Hepatocyte (in vitro differentiated cells): ENCODE measurements around the gene FGF1. TPM values are rescaled to one million over a fixed set of nuclear protein-coding genes. Genes with fewer than 3 reads are reported as not detected.

Experiments
- DNase-seq: peaks from one replicate; pipeline ENCODE4 v3.0.0-alpha.2; 2016; ENCODE audit warnings: low spot score
- H2AFZ ChIP-seq: fragments of 200-600 bp; sonication (generic); 2 replicates; pipeline ENCODE4 v1.6.0; 2016; ENCODE audit warnings: antibody characterized with exemption, mild to moderate bottlenecking
- H3K27ac ChIP-seq: fragments of 200-600 bp; sonication (generic); 2 replicates; pipeline ENCODE4 v1.5.1; 2016; ENCODE audit warnings: mild to moderate bottlenecking
- H3K27me3 ChIP-seq: fragments of 200-600 bp; sonication (generic); 2 replicates; pipeline ENCODE4 v1.6.1; 2016
- H3K36me3 ChIP-seq: fragments of 200-600 bp; sonication (generic); replicated peaks from 2 replicates; pipeline ENCODE4 v1.5.1; 2016; ENCODE audit warnings: low read depth; ENCODE audit not compliant: insufficient read depth
- H3K4me1 ChIP-seq: fragments of 200-600 bp; sonication (generic); 2 replicates; pipeline ENCODE4 v1.5.1; 2016; ENCODE audit warnings: mild to moderate bottlenecking, moderate library complexity; ENCODE audit not compliant: insufficient read depth
- H3K4me2 ChIP-seq: fragments of 200-600 bp; sonication (generic); 2 replicates; pipeline ENCODE4 v1.6.0; 2016
- H3K4me3 ChIP-seq: fragments of 200-600 bp; sonication (generic); 2 replicates; pipeline ENCODE4 v1.5.1; 2016; ENCODE audit warnings: mild to moderate bottlenecking
- H3K79me2 ChIP-seq: fragments of 200-600 bp; sonication (generic); 2 replicates; pipeline ENCODE4 v1.6.0; 2017; ENCODE audit warnings: mild to moderate bottlenecking
- H3K9me2 ChIP-seq: fragments of 200-600 bp; sonication (generic); replicated peaks from 2 replicates; pipeline ENCODE4 v1.6.0; 2017; ENCODE audit warnings: mild to moderate bottlenecking; ENCODE audit not compliant: insufficient read depth
- H3K9me3 ChIP-seq: fragments of 200-600 bp; sonication (generic); 2 replicates; pipeline ENCODE4 v1.5.1; 2016; ENCODE audit warnings: low read depth, mild to moderate bottlenecking
- H4K20me1 ChIP-seq: fragments of 200-600 bp; sonication (generic); 2 replicates; pipeline ENCODE4 v1.6.0; 2016; ENCODE audit warnings: mild to moderate bottlenecking; ENCODE audit not compliant: insufficient read depth, poor library complexity, severe bottlenecking
- EZH2 ChIP-seq: fragments of 200-600 bp; sonication (generic); IDR thresholded peaks from 2 replicates; pipeline ENCODE4 v1.6.1; 2016; ENCODE audit warnings: antibody characterized with exemption, mild to moderate bottlenecking, borderline replicate concordance
- EZH2phosphoT487 ChIP-seq: fragments of 200-600 bp; sonication (generic); IDR thresholded peaks from one replicate; pipeline ENCODE4 v1.6.1; 2018; ENCODE audit warnings: antibody characterized with exemption, mild to moderate bottlenecking, low read depth, moderate library complexity; ENCODE audit not compliant: unreplicated experiment, severe bottlenecking
- WGBS: methylation state at CpG from one replicate; pipeline ENCODE4 v1.1.6; 2016; ENCODE audit warnings: low lambda C conversion rate; ENCODE audit errors: missing lambda C conversion rate; 5-methylcytosine and 5-hydroxymethylcytosine counted together
- polyA plus RNA-seq: library from polyadenylated mRNA; unstranded; fragments of >200 nt; fragmentation: Nextera tagmentation; extraction: Ambion mirVana; gene quantifications from 2 replicates; pipeline ENCODE4 v1.2.1, GENCODE V29; 2016
- total RNA-seq: library from RNA; depleted of rRNA; stranded (reverse); fragments of >200 nt; gene quantifications from 2 replicates; pipeline ENCODE4 v1.2.3, GENCODE V29; 2014
- TF ChIP-seq, protein P1 (sequence below): fragments of 200-600 bp; sonication (generic); IDR thresholded peaks from 2 replicates; pipeline ENCODE4 v1.5.1; 2016; ENCODE audit warnings: antibody characterized with exemption, mild to moderate bottlenecking; ENCODE audit not compliant: poor library complexity

The FGF1 gene
- total and polyA plus RNA-seq, 2 experiments from 2014 or later: 0.23 to 0.27 TPM

DNA sequence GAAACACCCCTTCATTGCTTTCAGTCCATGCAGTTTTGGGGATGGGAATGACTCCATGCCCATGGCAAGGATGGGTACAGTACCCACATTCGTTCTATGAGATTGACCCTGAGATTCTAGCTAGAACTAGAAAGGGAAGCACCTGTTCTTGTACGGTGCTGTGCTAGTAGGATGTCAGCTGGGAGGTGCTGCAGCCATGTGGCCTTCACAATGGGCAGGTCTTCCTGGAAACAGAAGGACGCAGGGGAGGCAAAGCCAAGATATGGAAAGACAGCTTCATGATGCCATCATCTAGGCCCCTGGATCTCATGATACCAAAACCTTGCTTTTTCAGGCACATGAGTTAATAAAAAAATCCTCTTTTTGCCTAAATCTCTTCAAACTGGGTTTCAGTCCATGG lies 10.5 kb upstream of the FGF1 start:
- no peak overlapping the region for H2AFZ ChIP-seq
- no peak overlapping the region for H3K4me2 ChIP-seq
- H3K36me3 ChIP-seq: no peaks in the 10 kb centered on the region
- H3K4me1 ChIP-seq: peaks cover 4% of the 10 kb centered on the region
- H3K27me3 ChIP-seq: no peaks in the 10 kb centered on the region
- TF ChIP-seq, protein P1, sequence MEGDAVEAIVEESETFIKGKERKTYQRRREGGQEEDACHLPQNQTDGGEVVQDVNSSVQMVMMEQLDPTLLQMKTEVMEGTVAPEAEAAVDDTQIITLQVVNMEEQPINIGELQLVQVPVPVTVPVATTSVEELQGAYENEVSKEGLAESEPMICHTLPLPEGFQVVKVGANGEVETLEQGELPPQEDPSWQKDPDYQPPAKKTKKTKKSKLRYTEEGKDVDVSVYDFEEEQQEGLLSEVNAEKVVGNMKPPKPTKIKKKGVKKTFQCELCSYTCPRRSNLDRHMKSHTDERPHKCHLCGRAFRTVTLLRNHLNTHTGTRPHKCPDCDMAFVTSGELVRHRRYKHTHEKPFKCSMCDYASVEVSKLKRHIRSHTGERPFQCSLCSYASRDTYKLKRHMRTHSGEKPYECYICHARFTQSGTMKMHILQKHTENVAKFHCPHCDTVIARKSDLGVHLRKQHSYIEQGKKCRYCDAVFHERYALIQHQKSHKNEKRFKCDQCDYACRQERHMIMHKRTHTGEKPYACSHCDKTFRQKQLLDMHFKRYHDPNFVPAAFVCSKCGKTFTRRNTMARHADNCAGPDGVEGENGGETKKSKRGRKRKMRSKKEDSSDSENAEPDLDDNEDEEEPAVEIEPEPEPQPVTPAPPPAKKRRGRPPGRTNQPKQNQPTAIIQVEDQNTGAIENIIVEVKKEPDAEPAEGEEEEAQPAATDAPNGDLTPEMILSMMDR: no peak
- TF ChIP-seq EZH2 (no peak), EZH2phosphoT487 (no peak)
- no peak overlapping the region for H3K4me3 ChIP-seq
- no peak overlapping the region for H3K27ac ChIP-seq
- no peaks in the 10 kb centered on the region for H3K79me2 ChIP-seq
- H4K20me1 ChIP-seq: no peaks in the 10 kb centered on the region
- DNase-seq: no peak
- WGBS: 88% methylated on average over 3 of the region's 3 CpGs
- no peaks in the 10 kb centered on the region for H3K9me3 ChIP-seq
- H3K9me2 ChIP-seq: no peaks in the 10 kb centered on the region

DNA sequence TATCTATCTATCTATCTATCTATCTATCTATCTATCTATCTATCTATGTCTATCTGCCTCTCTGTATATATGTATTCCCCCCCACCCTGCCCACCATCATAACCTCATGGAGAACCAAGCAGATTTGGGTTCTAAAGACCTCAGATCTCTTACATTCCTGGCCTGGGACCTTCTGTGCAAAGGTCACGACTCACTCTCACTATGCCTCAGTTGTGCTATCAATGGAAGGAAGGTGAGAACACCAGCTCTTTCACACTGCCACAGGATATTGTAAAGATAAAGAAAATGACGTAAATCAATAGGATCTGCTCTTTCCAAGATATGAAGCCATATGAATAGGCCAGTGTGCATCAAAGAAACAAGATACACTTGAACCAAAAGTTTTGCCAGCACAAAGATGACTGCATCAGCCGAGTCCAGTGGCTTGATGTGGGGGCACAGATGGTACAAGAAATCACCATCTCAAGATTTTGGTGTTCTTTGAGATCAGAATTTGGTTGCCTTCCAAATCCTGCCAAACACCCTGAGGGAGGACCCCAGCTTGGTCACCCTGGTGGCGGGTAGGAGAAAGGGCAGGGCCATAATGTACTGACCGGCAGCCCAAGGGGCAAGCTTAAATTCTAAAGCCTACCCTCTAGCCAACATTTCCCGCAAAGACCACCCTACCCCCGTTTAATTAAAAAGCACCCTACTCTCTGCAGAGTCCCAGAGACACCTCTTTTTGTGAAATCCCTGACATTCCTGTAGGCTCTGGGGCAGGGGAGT lies 8.4 kb upstream of the FGF1 start:
- Histone ChIP-seq H4K20me1 (no peaks in the 10 kb centered on the region), H3K27me3 (no peaks in the 10 kb centered on the region), H3K4me1 (peaks cover 4% of the 10 kb centered on the region), H3K4me2 (no peak overlapping the region), H3K4me3 (no peak overlapping the region), H3K9me2 (no peaks in the 10 kb centered on the region), H3K27ac (no peak overlapping the region), H2AFZ (no peak overlapping the region), H3K36me3 (no peaks in the 10 kb centered on the region), H3K9me3 (no peaks in the 10 kb centered on the region), H3K79me2 (no peaks in the 10 kb centered on the region)
- WGBS: 90% methylated on average over 7 of the region's 7 CpGs
- DNase-seq: no peak
- TF ChIP-seq EZH2 (no peak), EZH2phosphoT487 (no peak)
- TF ChIP-seq, protein P1: no peak

DNA sequence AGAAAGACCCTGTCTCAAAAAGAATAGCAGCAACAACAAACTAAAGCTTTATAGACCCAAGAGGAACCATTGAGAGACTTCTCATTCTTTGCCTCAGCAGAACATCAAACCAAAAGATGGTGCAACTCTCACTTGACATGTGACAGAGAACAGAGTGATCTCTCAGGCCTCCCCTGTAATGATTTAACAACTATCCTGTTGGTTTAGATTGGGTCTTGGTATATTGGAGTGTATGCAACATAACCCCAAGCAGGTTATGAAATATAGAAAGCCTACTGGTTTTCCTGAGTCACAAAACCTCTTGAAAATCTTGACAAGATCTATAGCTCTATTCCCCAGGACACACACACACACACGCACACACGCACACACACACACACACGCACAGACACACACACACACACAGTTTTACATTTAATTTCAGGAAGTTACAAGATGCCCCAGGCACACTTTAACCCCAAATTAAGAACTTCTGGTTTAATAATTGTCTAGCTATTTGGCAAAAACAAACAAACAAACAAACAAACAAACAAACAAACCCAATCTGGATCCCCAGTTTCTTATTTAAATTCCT lies 6.5 kb upstream of the FGF1 start:
- Histone ChIP-seq H2AFZ (no peak overlapping the region), H3K4me3 (no peak overlapping the region), H3K4me2 (no peak overlapping the region), H4K20me1 (no peaks in the 10 kb centered on the region), H3K36me3 (no peaks in the 10 kb centered on the region), H3K27ac (no peak overlapping the region), H3K9me2 (no peaks in the 10 kb centered on the region), H3K79me2 (no peaks in the 10 kb centered on the region), H3K27me3 (no peaks in the 10 kb centered on the region), H3K4me1 (peaks cover under 1% of the 10 kb centered on the region), H3K9me3 (no peaks in the 10 kb centered on the region)
- TF ChIP-seq, protein P1: no peak
- TF ChIP-seq EZH2phosphoT487 (no peak), EZH2 (no peak)
- WGBS: 95% methylated on average over 3 of the region's 3 CpGs
- DNase-seq: no peak
